ENCODE measurements around the gene FEZF1.

Gene FEZF1

DNA sequence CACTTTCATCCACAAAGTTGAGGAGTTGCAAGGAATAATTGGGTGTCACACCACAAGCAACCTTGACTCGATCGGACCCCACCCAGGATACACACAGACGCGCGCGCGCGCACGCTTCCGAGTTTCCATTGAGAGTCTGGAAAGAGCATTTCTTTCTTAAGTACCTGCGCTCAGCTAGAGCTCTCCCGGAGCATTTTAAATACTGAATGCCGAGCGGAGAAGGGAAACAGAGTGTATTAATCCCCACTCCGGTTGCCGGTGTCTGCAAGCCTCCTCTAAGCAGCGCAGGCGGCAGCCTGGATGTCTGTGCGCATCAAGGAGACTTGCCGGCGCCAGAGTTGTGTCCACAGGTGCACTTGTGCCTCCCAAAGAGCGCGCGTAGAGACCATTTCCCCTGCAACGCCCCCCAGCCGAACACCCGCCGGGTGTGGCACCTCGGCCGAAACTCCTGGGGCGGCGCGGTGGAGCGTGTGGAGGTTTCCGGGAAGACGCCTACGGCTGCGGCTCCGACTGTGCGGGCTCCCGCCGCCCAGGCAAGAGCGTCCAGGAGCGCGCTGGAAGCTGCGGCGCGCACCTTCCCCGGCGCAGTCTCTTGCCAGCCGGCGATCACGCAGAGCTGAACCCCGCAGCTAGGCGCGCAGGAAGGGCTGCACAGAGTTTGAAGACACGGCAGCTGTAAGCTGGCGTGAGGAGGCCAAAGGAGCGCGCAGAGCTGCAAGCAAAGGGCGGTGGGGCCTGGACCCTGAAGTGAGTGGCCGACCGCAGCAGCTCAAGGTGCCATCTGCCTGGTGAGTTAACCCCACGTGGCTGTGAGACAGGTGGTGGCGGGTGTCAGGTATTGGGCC, 1.1 kb upstream of the FEZF1 start:
- Histone ChIP-seq H3K36me3 (ENCODE audit: insufficient read depth) (no peaks in the 10 kb centered on the region), H3K9ac (no peak overlapping the region), H3K79me2 (ENCODE audit: insufficient read depth, low read depth) (peaks cover 41% of the 10 kb centered on the region), H3K4me2 (no peak overlapping the region), H3K4me1 (ENCODE audit: low read depth, poor library complexity, severe bottlenecking) (peaks cover 4% of the 10 kb centered on the region), H3K27ac (no peak overlapping the region), H3K4me3 (IDR thresholded peaks at IDR 0.05; ENCODE audit: insufficient read depth, low read depth, low read length) (no peak overlapping the region), H3K27me3 (ENCODE audit: insufficient read depth, low read depth) (no peaks in the 10 kb centered on the region), H4K20me1 (ENCODE audit: insufficient read depth) (no peaks in the 10 kb centered on the region; the same call in 1 of the 2 replicates), H2AFZ (ENCODE audit: low read depth) (no peak overlapping the region)
- TF ChIP-seq, protein P1, sequence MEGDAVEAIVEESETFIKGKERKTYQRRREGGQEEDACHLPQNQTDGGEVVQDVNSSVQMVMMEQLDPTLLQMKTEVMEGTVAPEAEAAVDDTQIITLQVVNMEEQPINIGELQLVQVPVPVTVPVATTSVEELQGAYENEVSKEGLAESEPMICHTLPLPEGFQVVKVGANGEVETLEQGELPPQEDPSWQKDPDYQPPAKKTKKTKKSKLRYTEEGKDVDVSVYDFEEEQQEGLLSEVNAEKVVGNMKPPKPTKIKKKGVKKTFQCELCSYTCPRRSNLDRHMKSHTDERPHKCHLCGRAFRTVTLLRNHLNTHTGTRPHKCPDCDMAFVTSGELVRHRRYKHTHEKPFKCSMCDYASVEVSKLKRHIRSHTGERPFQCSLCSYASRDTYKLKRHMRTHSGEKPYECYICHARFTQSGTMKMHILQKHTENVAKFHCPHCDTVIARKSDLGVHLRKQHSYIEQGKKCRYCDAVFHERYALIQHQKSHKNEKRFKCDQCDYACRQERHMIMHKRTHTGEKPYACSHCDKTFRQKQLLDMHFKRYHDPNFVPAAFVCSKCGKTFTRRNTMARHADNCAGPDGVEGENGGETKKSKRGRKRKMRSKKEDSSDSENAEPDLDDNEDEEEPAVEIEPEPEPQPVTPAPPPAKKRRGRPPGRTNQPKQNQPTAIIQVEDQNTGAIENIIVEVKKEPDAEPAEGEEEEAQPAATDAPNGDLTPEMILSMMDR (conservative IDR thresholded peaks at IDR 0.05; ENCODE audit: low read depth, low read length): no peak

GRCh38 chr7:122304996-122305421, 459 bp upstream of the FEZF1 start:
- TF ChIP-seq, protein P1 (conservative IDR thresholded peaks at IDR 0.05; ENCODE audit: low read depth, low read length): no peak
- Histone ChIP-seq H4K20me1 (ENCODE audit: insufficient read depth) (no peaks in the 10 kb centered on the region; the same call in 1 of the 2 replicates), H2AFZ (ENCODE audit: low read depth) (no peak overlapping the region), H3K9ac (no peak overlapping the region), H3K79me2 (ENCODE audit: insufficient read depth, low read depth) (peaks cover 38% of the 10 kb centered on the region), H3K27ac (no peak overlapping the region), H3K36me3 (ENCODE audit: insufficient read depth) (no peaks in the 10 kb centered on the region), H3K4me3 (IDR thresholded peaks at IDR 0.05; ENCODE audit: insufficient read depth, low read depth, low read length) (no peak overlapping the region), H3K4me1 (ENCODE audit: low read depth, poor library complexity, severe bottlenecking) (peaks cover 4% of the 10 kb centered on the region), H3K4me2 (no peak overlapping the region), H3K27me3 (ENCODE audit: insufficient read depth, low read depth) (no peaks in the 10 kb centered on the region)

- H3K27ac ChIP-seq: no peak overlapping the region
- no peak overlapping the region for H3K9ac ChIP-seq
- H2AFZ ChIP-seq (ENCODE audit: low read depth): no peak overlapping the region
- no peak overlapping the region for H3K4me2 ChIP-seq
- H3K27me3 ChIP-seq (ENCODE audit: insufficient read depth, low read depth): no peaks in the 10 kb centered on the region
- peaks cover 26% of the 10 kb centered on the region for H3K79me2 ChIP-seq (ENCODE audit: insufficient read depth, low read depth)
- no peak overlapping the region for H3K4me3 ChIP-seq (IDR thresholded peaks at IDR 0.05; ENCODE audit: insufficient read depth, low read depth, low read length)
- H4K20me1 ChIP-seq (ENCODE audit: insufficient read depth): no peaks in the 10 kb centered on the region
- no peaks in the 10 kb centered on the region for H3K36me3 ChIP-seq (ENCODE audit: insufficient read depth)
- TF ChIP-seq, protein P1 (conservative IDR thresholded peaks at IDR 0.05; ENCODE audit: low read depth, low read length): no peak
- peaks cover 4% of the 10 kb centered on the region for H3K4me1 ChIP-seq (ENCODE audit: low read depth, poor library complexity, severe bottlenecking)
These were observed 825 bp downstream of the FEZF1 start for GRCh38 chr7:122303531-122304318.

- H3K4me3 ChIP-seq (IDR thresholded peaks at IDR 0.05; ENCODE audit: insufficient read depth, low read depth, low read length): no peak overlapping the region
- no peak overlapping the region for H3K4me2 ChIP-seq
- H3K79me2 ChIP-seq (ENCODE audit: insufficient read depth, low read depth): peaks cover 18% of the 10 kb centered on the region
- H3K27ac ChIP-seq: no peak overlapping the region
- no peak overlapping the region for H3K9ac ChIP-seq
- no peaks in the 10 kb centered on the region for H3K36me3 ChIP-seq (ENCODE audit: insufficient read depth)
- TF ChIP-seq, protein P1 (conservative IDR thresholded peaks at IDR 0.05; ENCODE audit: low read depth, low read length): no peak
- peaks cover 2% of the 10 kb centered on the region for H3K4me1 ChIP-seq (ENCODE audit: low read depth, poor library complexity, severe bottlenecking)
- no peaks in the 10 kb centered on the region for H4K20me1 ChIP-seq (ENCODE audit: insufficient read depth)
- no peak overlapping the region for H2AFZ ChIP-seq (ENCODE audit: low read depth)
- H3K27me3 ChIP-seq (ENCODE audit: insufficient read depth, low read depth): no peaks in the 10 kb centered on the region
These were observed 1.6 kb downstream of the FEZF1 start for GRCh38 chr7:122302761-122303530.
